Measurements from ENCODE around the gene WDSUB1.

WDSUB1 gene

GRCh38 chr2:159283529-159283928 lies 3.0 kb downstream of the WDSUB1 start:
- H3K4me3 ChIP-seq (ENCODE audit: low read depth, low read length): no peak overlapping the region
- TF ChIP-seq CTCF (IDR thresholded peaks at IDR 0.05; ENCODE audit: low read depth, low read length): no peak

GRCh38 chr2:159281002-159281401 lies 5.5 kb downstream of the WDSUB1 start:
- no peak overlapping the region for H3K4me3 ChIP-seq (ENCODE audit: low read depth, low read length)
- no peak for TF ChIP-seq CTCF (IDR thresholded peaks at IDR 0.05; ENCODE audit: low read depth, low read length)

GRCh38 chr2:159279700-159280099 lies 6.8 kb downstream of the WDSUB1 start:
- no peak for TF ChIP-seq CTCF (IDR thresholded peaks at IDR 0.05; ENCODE audit: low read depth, low read length)
- H3K4me3 ChIP-seq (ENCODE audit: low read depth, low read length): no peak overlapping the region

GRCh38 chr2:159275111-159275510 lies 11.4 kb downstream of the WDSUB1 start:
- TF ChIP-seq CTCF (IDR thresholded peaks at IDR 0.05; ENCODE audit: low read depth, low read length): no peak
- no peak overlapping the region for H3K4me3 ChIP-seq (ENCODE audit: low read depth, low read length)

GRCh38 chr2:159272156-159272555 lies 14.3 kb downstream of the WDSUB1 start:
- TF ChIP-seq CTCF (IDR thresholded peaks at IDR 0.05; ENCODE audit: low read depth, low read length): no peak

GRCh38 chr2:159270744-159271379 lies 15.6 kb downstream of the WDSUB1 start:
- TF ChIP-seq CTCF (IDR thresholded peaks at IDR 0.05; ENCODE audit: low read depth, low read length): no peak

More at GRCh38 chr2:159272156-159272555, 14.3 kb downstream of the WDSUB1 start:
- H3K4me3 ChIP-seq (ENCODE audit: low read depth, low read length): no peak overlapping the region

GRCh38 chr2:159267921-159268320 lies 18.6 kb downstream of the WDSUB1 start:
- no peak overlapping the region for H3K4me3 ChIP-seq (ENCODE audit: low read depth, low read length)
- TF ChIP-seq CTCF (IDR thresholded peaks at IDR 0.05; ENCODE audit: low read depth, low read length): no peak

More at GRCh38 chr2:159270744-159271379, 15.6 kb downstream of the WDSUB1 start:
- H3K4me3 ChIP-seq (ENCODE audit: low read depth, low read length): no peak overlapping the region
